ENCODE measurements around the gene FAM170B.

FAM170B gene

GRCh38 chr10:49161411-49161997 lies 27.7 kb upstream of the FAM170B start:
- TF ChIP-seq CTCF (IDR thresholded peaks at IDR 0.05; ENCODE audit: borderline replicate concordance, control extremely low read depth, extremely low read depth, insufficient read depth, missing control alignments): no peak
- in situ Hi-C loops (cut with MboI; ENCODE audit: low sequenced_read_pairs, unreplicated experiment): loop anchor here (25.0 kb wide), 1 partner anchor 499 kb away; no protein-coding TSS in a partner anchor
- DNase-seq (ENCODE audit: low spot score): no peak

GRCh38 chr10:49160814-49161213 lies 27.0 kb upstream of the FAM170B start:
- in situ Hi-C loops (cut with MboI; ENCODE audit: low sequenced_read_pairs, unreplicated experiment): loop anchor here (25.0 kb wide), 1 partner anchor 499 kb away; no protein-coding TSS in a partner anchor
- TF ChIP-seq CTCF (IDR thresholded peaks at IDR 0.05; ENCODE audit: borderline replicate concordance, control extremely low read depth, extremely low read depth, insufficient read depth, missing control alignments): no peak
- no peak for DNase-seq (ENCODE audit: low spot score)

- no peak for DNase-seq (ENCODE audit: low spot score)
- TF ChIP-seq CTCF (IDR thresholded peaks at IDR 0.05; ENCODE audit: borderline replicate concordance, control extremely low read depth, extremely low read depth, insufficient read depth, missing control alignments): no peak
- in situ Hi-C loops (cut with MboI; ENCODE audit: low sequenced_read_pairs, unreplicated experiment): loop anchor here (25.0 kb wide), 1 partner anchor 498 kb away; no protein-coding TSS in a partner anchor
These were observed 26.3 kb upstream of the FAM170B start for GRCh38 chr10:49160110-49160509.

GRCh38 chr10:49158915-49159314 lies 25.1 kb upstream of the FAM170B start:
- in situ Hi-C loops (cut with MboI; ENCODE audit: low sequenced_read_pairs, unreplicated experiment): loop anchor here (25.0 kb wide), 1 partner anchor 497 kb away; no protein-coding TSS in a partner anchor
- TF ChIP-seq CTCF (IDR thresholded peaks at IDR 0.05; ENCODE audit: borderline replicate concordance, control extremely low read depth, extremely low read depth, insufficient read depth, missing control alignments): no peak

GRCh38 chr10:49158404-49158803 lies 24.6 kb upstream of the FAM170B start:
- TF ChIP-seq CTCF (IDR thresholded peaks at IDR 0.05; ENCODE audit: borderline replicate concordance, control extremely low read depth, extremely low read depth, insufficient read depth, missing control alignments): no peak
- in situ Hi-C loops (cut with MboI; ENCODE audit: low sequenced_read_pairs, unreplicated experiment): loop anchor here (25.0 kb wide), 1 partner anchor 496 kb away; no protein-coding TSS in a partner anchor
- DNase-seq (ENCODE audit: low spot score): no peak

More at GRCh38 chr10:49158915-49159314, 25.1 kb upstream of the FAM170B start:
- DNase-seq (ENCODE audit: low spot score): no peak

GRCh38 chr10:49157229-49157628 lies 23.4 kb upstream of the FAM170B start:
- DNase-seq (ENCODE audit: low spot score): no peak
- in situ Hi-C loops (cut with MboI; ENCODE audit: low sequenced_read_pairs, unreplicated experiment): loop anchor here (25.0 kb wide), 1 partner anchor 495 kb away; no protein-coding TSS in a partner anchor
- no peak for TF ChIP-seq CTCF (IDR thresholded peaks at IDR 0.05; ENCODE audit: borderline replicate concordance, control extremely low read depth, extremely low read depth, insufficient read depth, missing control alignments)

Data from GM13976 (cell line).